ENCODE data around the gene CCL2. TPM values are rescaled to one million over a fixed set of nuclear protein-coding genes. Genes with fewer than 3 reads are reported as not detected.

Gene CCL2
- total and polyA plus RNA-seq, 7 donors, result 5.0 to 28.3 (median 8.0) TPM

DNA sequence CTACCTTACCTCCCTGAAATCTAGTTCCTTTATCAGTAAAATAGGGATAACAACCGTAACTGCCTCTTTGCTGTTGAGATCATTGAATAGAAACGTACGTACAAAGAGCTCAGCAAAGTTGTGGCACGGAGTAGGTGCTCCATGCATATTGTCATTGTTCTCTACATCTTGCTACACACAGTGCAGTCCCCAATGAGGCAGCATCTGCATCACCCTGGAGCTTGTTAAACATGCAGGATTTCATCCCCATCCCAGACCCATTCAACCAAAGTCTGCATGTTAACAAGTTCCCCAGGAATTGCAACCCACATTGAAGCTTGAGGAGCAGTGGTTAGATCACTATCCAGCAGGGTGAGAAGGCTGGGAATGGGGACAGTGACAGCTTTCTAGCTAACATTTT is 33.7 kb upstream of the CCL2 start:
- H3K36me3 ChIP-seq (ENCODE audit: insufficient read depth in 1 of 2, low read depth in 1 of 2), result no peaks in the 10 kb centered on the region
- WGBS, 3 donors, result 87 to 94% (median 89%) methylated on average over 4 of the region's 4 CpGs
- no peaks in the 10 kb centered on the region for H3K9me3 ChIP-seq
- DNase-seq (no peak), ATAC-seq (no peak)
- H3K4me3 ChIP-seq, result no peak overlapping the region
- H3K4me1 ChIP-seq, result no peaks in the 10 kb centered on the region
- H3K27ac ChIP-seq, result no peak overlapping the region
- intact Hi-C loops (cut with DNase I), result no loop called here
- peaks cover 0 to 1% (median 0%) of the 10 kb centered on the region in 3 donors for H3K27me3 ChIP-seq (ENCODE audit: insufficient read depth in 3 of 3, low read length in 2 of 3)
- TF ChIP-seq, protein P1, sequence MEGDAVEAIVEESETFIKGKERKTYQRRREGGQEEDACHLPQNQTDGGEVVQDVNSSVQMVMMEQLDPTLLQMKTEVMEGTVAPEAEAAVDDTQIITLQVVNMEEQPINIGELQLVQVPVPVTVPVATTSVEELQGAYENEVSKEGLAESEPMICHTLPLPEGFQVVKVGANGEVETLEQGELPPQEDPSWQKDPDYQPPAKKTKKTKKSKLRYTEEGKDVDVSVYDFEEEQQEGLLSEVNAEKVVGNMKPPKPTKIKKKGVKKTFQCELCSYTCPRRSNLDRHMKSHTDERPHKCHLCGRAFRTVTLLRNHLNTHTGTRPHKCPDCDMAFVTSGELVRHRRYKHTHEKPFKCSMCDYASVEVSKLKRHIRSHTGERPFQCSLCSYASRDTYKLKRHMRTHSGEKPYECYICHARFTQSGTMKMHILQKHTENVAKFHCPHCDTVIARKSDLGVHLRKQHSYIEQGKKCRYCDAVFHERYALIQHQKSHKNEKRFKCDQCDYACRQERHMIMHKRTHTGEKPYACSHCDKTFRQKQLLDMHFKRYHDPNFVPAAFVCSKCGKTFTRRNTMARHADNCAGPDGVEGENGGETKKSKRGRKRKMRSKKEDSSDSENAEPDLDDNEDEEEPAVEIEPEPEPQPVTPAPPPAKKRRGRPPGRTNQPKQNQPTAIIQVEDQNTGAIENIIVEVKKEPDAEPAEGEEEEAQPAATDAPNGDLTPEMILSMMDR (IDR thresholded peaks at IDR 0.05), result no peak

DNA sequence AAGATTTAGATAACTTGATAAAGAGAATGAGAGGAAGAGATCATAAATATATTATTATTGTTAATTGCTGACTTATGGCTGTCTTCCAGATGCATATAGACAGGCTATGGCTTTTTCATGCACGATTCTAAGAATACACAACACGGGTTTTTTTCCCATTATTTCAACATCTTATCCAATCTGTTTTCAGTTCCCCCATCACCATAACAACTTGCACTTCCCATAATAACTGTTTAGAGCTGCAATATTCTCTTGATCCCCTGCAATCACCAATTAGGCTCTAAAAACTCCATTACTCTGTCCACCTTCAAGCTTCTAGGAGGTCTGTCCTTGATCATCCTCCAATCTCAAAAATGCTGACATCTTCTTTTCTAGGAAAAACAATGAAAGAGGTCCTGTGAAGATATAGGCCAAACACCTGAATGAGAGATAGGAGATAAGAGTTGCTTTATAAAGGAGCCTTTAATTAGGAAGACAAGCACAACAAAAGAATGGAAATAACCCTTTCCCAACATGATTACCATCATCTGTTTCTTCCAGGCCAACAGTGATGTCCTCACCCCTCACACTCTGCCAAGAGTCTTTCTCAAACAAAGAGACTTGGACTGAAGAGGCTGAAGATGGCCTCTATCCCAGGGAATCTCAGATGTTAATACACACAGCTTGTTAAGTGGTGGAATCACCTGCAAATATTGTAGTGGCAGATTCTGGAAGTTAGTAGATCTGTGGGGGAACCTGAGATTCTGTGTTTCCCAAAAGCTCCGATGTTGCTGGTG is 32.2 kb upstream of the CCL2 start:
- Histone ChIP-seq H3K36me3 (ENCODE audit: insufficient read depth in 1 of 2, low read depth in 1 of 2) (no peaks in the 10 kb centered on the region), H3K27me3 (ENCODE audit: insufficient read depth in 3 of 3, low read length in 2 of 3) (peaks cover 0 to 1% (median 0%) of the 10 kb centered on the region in 3 donors), H3K4me1 (no peaks in the 10 kb centered on the region), H3K9me3 (no peaks in the 10 kb centered on the region), H3K27ac (no peak overlapping the region), H3K4me3 (no peak overlapping the region)
- TF ChIP-seq, protein P1 (IDR thresholded peaks at IDR 0.05), result no peak
- DNase-seq, result no peak
- 61 to 63% (median 62%) methylated on average over 3 of the region's 3 CpGs for WGBS, 3 donors
- intact Hi-C loops (cut with DNase I), result no loop called here
- no peak for ATAC-seq

DNA sequence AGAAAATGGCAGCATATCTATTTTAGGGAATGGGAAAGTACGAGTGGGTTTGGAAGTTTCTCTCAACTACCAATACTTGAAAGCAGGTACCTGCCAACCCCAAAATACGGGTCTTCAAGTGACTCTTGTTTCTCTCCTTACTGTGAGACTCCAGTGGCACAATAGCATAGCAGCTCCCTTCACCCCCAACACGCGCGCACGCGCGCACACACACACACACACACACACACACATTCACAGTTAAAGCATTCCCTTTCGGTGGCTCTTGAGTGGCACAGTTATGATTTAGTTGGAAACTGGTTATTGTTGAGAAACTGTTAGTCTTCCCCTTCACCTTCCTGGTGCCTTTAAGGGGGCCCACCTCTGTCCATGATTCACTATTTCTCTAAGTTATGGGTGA is 30.0 kb upstream of the CCL2 start:
- Histone ChIP-seq H3K36me3 (ENCODE audit: insufficient read depth in 1 of 2, low read depth in 1 of 2) (no peaks in the 10 kb centered on the region), H3K4me1 (no peaks in the 10 kb centered on the region), H3K27me3 (ENCODE audit: insufficient read depth in 3 of 3, low read length in 2 of 3) (peaks cover 0 to 1% (median 0%) of the 10 kb centered on the region in 3 donors), H3K4me3 (no peak overlapping the region), H3K9me3 (peaks cover 2% of the 10 kb centered on the region), H3K27ac (no peak overlapping the region)
- DNase-seq (no peak), ATAC-seq (no peak)
- intact Hi-C loops (cut with DNase I), result no loop called here
- 86 to 94% (median 89%) methylated on average over 9 of the region's 9 CpGs for WGBS, 3 donors
- TF ChIP-seq, protein P1 (IDR thresholded peaks at IDR 0.05), result no peak

DNA sequence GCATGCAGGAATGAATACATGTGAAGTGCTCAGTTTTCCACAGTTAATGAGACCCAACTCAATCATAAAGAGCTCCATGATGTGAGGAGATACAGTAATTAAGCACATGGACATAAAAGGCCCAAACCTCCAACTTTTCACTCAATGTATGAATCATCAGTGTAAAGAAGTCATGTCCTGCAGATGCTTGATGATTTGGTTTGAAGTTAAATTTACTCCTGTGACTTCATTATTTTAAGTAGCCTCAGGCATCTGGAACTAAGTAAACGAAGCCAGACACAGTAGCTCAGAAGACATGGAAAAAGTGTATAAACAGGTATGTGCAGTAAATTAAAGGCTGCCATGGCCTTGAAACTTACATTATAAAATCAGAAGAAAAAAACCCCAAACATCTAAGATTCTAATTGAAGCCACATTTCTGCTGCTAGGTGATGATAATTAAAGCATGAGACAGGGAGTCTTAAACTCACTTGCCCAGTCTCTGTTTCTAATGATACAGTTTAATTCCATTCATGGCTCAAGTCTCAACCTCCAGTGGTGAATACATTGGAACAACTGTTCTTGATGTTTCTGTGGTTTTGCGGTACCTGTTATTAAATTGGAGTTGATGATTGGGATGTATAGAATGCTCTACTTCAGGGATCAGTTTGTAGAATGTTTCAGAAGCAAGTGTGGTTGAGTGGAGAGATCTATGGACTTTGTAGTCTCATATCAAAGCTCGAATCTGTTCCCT is 28.9 kb upstream of the CCL2 start:
- intact Hi-C loops (cut with DNase I), result no loop called here
- TF ChIP-seq, protein P1 (IDR thresholded peaks at IDR 0.05), result no peak
- Histone ChIP-seq H3K9me3 (peaks cover 10% of the 10 kb centered on the region), H3K27ac (no peak overlapping the region), H3K27me3 (ENCODE audit: insufficient read depth in 3 of 3, low read length in 2 of 3) (peaks cover 0 to 1% (median 0%) of the 10 kb centered on the region in 3 donors), H3K4me1 (no peaks in the 10 kb centered on the region), H3K4me3 (no peak overlapping the region), H3K36me3 (ENCODE audit: insufficient read depth in 1 of 2, low read depth in 1 of 2) (no peaks in the 10 kb centered on the region)
- 71 to 87% (median 83%) methylated on average over 3 of the region's 3 CpGs for WGBS, 3 donors
- no peak for DNase-seq
- no peak for ATAC-seq

Data from psoas muscle (tissue), 8 donors.